Activated CD4-positive, alpha-beta T cell treated with anti-CD3 and anti-CD28 coated beads, Interleukin-2, Interleukin-6, amounts not matched to agents 100 ng/mL and 50 ng/mL, durations not matched to agents 16 hours and 8 hours (primary cell): ENCODE data around the gene CAPN10.
A peak's percentile ranks its signal among the peaks of the same experiment; 100 is the strongest.

Experiments used
- DNase-seq: peaks from one replicate; pipeline ENCODE4 v3.0.0-alpha.2; 2020

The CAPN10 gene

DNA sequence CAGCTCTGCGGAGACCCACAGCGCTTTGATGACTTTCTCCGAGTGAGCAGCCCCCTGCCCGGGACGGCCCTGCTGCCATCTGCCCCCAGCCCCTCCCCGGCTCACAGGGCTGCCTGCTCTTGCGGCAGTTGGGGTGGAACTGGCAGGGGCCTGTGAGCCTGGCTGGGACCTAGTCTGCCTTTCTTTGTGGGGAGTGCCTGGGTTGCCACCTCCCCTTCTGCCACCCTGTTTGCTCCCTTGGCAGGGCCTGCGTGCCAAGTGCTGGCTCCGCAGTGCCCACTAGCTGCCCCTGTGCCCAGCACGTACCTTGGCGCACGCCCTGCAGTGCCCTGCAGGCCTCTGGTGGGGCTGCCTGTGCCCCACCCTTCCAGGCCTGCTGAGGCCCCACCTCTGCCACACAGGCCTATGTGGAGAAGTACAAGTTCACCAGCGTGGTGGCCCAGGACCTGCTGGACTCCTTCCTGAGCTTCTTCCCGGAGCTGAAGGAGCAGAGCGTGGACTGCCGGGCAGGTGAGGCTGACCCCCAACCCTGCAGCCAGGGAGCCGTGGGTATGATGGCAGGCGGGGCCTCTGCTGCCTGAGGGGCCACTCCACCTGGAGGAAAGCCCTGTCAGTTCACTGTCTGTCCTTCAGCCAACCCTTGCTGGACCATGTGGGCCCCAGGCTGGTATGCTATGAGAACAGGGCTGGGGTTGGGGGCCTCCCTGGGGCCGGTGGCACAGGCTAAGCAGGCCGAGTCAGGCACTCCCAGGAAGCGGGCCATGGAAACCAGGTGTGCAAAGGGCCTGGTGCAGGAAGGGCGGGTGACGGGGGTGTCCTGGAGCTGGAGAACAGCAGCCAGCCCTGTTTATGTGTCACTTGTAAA is 11.2 kb upstream of the CAPN10 start:
- DNase-seq = no peak

- DNase-seq = no peak
These were observed 10.5 kb upstream of the CAPN10 start for GRCh38 chr2:240576036-240576435.

DNA sequence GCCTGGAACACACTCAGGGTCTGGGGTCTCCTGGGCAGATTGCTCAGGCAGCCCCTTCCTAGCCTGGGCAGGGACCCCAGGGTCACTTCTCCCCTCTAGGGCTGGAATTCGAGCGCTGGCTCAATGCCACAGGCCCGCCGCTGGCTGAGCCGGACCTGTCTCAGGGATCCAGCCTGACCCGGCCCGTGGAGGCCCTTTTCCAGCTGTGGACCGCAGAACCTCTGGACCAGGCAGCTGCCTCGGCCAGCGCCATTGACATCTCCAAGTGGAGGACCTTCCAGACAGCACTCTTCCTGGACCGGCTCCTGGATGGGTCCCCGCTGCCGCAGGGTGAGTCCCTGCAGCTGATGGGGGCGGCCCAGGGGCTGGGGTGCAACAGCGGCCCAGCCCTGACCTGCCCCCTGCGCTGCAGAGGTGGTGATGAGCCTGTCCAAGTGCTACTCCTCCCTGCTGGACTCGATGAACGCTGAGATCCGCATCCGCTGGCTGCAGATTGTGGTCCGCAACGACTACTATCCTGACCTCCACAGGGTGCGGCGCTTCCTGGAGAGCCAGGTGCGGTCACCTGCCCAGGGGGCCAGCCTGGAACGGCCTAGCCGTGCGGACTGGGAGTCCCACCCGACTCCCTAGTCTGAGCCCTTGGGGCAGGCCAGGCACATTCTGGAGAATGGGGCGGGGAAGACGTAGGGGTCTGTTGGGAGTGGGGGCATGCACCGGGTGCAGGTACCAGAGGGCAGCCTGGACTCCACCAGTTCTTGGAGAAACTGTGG is 9.9 kb upstream of the CAPN10 start:
- DNase-seq = no peak

DNA sequence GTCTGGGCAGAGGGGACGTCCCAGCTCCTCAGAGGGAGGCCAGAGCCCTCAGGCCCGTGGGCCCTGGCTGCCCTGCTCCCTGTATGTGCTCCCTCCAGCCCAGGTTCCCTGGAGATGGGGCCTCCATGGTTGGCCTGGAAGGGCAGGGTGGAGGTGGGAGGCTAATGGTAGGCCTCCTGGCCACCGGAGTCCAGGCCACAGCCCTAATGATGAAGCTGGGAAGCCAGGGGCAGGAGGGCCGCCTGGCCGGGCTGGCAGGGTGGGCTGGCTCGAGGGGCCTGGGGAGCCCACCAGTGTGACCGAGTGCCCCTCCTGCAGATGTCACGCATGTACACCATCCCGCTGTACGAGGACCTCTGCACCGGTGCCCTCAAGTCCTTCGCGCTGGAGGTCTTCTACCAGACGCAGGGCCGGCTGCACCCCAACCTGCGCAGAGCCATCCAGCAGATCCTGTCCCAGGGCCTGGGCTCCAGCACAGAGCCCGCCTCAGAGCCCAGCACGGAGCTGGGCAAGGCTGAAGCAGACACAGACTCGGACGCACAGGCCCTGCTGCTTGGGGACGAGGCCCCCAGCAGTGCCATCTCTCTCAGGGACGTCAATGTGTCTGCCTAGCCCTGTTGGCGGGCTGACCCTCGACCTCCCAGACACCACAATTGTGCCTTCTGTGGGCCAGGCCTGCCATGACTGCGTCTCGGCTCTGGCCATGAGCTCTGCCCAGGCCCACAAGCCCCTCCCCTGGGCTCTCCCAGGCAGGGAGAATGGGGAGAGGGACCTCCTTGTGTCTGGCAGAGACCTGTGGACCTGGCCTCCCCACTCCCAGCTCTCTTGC is 9.0 kb upstream of the CAPN10 start:
- no peak for DNase-seq

GRCh38 chr2:240578110-240578450 is 8.5 kb upstream of the CAPN10 start:
- no peak for DNase-seq

- no peak for DNase-seq
These were observed 8.0 kb upstream of the CAPN10 start for GRCh38 chr2:240578488-240578887.

- no peak for DNase-seq
These were observed 7.3 kb upstream of the CAPN10 start for GRCh38 chr2:240579071-240579762.

DNA sequence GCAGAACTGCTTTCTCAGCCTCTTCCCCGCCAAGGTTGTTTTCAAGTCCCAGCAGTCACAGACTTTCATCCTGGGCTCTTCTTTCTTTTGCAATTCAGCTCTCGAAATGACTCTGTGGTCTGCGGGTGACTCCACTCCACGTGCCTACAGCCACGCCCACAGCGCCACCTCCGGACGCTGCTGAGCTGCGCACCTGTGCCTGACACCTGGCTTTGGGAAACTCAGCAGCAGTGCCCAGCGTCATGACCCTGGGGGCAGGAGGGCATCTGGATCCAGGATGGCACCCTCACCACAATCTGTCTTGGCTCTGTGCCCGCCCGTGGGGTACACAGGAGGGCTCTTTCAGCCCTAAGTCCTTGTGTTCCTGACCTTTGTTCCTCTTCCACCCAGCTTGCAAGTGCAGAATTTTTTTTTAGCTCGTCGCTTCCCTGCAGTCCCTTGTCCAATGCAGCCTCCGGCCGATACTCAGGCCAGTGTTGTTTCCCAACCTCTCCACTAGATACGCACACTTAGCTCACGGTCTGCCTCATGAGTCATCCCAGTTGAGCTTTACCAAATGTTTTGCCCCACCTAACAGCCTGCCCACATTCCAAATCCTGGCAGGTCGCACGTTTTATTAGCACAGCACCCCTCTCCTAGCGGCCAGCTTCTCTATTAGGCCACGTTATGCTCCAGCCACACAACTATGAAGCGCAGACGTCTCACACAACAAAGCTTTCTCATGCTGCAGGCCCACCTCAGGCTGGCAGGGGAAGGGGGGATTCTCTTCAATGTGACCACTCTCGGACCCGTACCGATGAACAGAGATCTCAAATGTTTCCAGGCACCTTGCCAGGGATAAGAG is 6.5 kb upstream of the CAPN10 start:
- DNase-seq = peak; percentile 90

DNA sequence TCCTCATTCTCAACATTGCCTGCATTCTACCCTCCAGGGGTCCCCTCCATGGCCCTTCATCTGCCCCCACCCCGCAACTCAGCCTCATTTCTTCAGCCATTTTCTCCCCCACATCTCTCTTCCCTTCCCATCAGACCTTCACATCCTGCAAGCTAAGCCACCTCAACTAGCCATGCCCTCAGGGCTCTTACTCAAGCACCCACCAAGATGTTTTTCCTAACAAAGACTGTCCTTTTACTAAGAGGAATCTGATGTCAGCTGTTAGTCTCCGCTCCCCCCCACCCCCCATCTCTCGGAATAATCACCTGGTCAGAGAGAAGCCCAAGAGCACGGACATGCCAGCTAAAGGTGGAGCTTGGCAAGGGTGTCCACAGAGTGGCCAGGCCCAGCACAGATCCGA is 4.7 kb upstream of the CAPN10 start:
- no peak for DNase-seq

DNA sequence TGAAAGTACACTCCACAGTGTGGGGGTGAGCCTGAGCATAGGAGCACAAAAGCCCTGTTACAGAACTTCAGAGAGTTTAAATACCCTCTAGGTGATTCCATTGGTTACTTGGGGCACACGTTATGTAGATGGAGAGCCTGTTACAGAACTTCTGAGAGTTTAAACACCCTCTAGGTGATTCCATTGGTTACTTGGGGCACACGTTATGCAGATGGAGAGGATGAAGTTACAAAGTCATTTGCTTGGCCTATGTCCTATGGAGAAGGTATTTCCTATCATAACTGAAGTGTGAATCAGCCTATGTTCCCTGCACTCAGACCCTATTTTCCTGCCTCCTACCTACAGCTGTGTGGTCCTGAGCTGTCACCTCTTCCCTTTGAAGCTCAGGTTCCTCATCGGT is 3.8 kb upstream of the CAPN10 start:
- no peak for DNase-seq

- no peak for DNase-seq
These were observed 2.8 kb upstream of the CAPN10 start for GRCh38 chr2:240583774-240584173.

DNA sequence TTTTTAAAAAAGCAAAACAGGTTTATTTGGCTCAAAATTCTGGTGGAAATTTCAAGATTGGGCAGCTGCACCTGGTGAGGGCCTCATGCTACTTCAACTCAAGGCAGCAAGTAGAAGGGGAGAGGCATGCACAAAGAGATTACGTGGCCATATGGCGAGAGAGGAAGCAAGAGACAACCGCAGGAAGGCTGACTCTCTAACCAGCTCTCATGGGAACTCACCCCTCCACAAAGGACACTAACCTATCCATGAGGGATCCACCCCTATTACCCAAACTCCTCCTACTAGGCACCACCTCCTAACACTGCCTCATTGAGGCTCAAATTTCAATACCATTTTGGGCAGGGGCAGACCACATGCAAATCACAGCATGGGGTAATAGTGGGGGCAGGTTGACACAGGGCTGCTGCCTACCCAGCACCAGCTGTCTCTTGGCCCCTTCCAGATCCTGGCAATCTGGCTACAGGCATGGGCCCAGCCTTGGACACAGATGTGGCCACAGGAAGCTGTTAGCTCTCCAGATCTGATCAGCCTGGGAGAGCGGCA is 2.0 kb upstream of the CAPN10 start:
- DNase-seq = peak; percentile 47

GRCh38 chr2:240585101-240585500 is 1.4 kb upstream of the CAPN10 start:
- DNase-seq = no peak

DNA sequence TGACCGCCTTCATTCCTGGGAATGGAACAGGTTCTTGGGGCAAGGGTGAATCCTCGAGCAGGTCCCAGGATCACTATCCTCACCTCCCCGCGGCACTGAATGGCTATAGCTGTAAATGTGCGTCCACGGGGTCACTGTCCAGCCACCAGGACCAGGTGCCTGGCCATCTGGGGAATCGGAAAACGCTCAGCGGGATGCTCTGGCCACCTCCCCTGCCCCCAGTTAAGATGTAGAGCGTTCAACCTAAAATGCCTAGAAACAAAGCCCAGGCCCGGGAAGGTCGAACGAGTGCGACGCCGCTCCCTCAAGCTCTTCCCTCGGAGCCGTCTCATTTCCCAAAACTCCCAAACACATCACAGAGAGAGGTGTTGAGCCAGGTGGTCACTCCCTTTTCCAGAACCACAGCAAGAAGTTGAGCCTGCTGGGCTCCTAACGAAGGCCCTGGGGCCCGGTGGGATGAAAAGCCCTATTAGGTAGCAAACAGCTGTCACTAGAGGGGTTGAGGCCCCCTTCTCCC is 795 bp upstream of the CAPN10 start:
- no peak for DNase-seq

GRCh38 chr2:240586919-240587800 is 626 bp downstream of the CAPN10 start:
- peak; percentile 65 for DNase-seq

DNA sequence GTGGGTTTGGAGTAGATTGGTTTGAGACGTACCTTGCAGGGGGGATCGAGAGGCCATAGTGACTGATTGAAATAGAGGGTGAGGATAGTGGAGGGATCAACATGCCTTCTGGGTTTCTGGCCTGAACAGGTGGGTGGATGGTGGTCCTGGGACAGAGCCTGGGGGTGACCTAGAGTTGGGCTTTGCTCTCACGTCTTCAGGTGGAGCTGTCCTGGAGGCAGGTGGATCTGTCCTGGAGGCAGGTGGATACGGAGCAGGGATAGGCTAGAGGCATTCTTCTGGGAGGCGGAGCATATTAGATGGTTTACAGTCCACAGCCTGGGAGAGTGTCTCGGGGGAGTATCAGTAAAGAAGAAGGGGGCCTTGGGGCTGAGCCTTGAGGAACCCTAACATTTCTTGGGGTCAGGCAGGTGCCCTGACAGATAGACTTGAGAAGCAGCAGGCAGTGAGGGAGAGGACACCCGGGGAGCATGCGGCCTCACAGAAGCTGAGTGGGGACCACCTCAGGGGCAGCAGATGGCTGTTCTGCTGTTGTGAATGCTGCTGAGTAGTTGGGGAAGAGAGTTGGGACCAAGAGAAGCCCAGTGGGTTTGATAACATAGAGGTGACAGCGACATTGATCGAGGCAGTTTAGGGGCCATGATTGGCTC is 1.6 kb downstream of the CAPN10 start:
- DNase-seq = no peak

DNA sequence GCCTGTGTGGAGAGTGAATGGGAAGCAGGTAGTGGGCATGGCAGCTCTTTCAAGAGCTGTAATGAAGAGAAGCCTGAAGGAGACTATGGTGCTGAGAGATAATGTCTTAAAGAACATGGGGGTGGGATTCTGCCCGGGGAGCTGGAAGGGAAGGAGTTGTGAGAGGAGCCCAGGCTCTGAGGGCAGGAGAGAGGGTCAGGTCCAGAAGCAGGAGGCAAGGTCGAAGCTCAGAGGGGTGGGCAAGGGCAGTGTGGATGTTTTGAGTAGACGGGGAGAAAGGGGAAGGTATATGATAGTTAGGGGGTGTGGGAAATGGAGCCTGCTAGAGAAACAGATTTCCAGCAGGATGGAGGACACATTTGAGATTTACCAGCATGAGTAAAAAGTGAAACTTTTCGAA is 2.1 kb downstream of the CAPN10 start:
- no peak for DNase-seq

- no peak for DNase-seq
These were observed 2.8 kb downstream of the CAPN10 start for GRCh38 chr2:240589375-240589774.

DNA sequence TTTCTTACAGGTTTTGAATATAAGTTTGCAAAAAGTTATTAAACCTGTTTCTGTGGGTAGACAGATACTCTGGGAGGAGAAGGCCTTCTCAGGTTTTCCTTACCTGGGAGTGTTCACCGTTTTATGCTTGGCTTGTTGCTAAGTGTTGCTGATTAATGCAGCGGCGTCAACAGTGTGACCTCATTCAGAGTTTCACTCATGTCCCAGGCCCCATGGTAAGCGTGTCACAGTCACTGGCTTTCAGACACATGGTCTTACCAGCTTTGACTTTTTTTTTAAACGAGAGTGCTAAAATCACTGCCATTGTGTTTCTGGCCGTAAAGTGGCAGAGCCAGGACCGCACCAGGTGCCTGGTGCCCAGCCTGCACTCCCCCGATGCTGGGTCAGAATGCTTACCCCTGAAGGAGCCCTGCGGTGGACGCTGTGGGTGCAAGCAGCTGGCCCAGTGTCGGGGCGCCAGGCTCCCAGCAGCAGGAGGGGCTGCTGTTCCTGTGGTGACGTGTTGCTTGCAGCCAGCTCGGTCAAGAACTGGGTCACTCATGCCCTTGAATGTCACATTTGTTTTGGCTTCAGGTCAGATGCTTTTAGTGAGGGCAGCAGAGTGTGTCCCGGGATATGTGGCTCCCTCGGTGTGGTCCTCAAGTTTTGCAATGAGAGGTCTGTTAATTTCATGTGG is 3.5 kb downstream of the CAPN10 start:
- no peak for DNase-seq
